GM18951 (cell line): ENCODE data around the gene PRRC2B.
"Not testable (repeated sequence)": the region's sequence is repeated elsewhere in the genome, so short reads cannot be mapped to it uniquely, and the experiment has no call there.

Source experiments
- POLR2A ChIP-seq: IDR thresholded peaks from 4 replicates; pipeline ENCODE4 v1.6.1; 2011; ENCODE audit warnings: mild to moderate bottlenecking; ENCODE audit not compliant: insufficient read length, insufficient read depth; ENCODE audit errors: extremely low read depth
- in situ Hi-C: fragments of 300-500 bp; cut with MboI; formaldehyde crosslinking; loops from one replicate; pipeline ENCODE4 v1.12.0; 2022; ENCODE audit warnings: low sequenced_read_pairs, mixed read lengths, inconsistent platforms; ENCODE audit not compliant: unreplicated experiment

PRRC2B gene

GRCh38 chr9:131442351-131442750, 48.5 kb downstream of the PRRC2B start:
- TF ChIP-seq POLR2A: no peak
- in situ Hi-C loops: no loop called here

GRCh38 chr9:131443648-131444047, 49.8 kb downstream of the PRRC2B start:
- no peak for TF ChIP-seq POLR2A
- in situ Hi-C loops: no loop called here

- in situ Hi-C loops: no loop called here
- TF ChIP-seq POLR2A: no peak
These were observed 52.4 kb downstream of the PRRC2B start for GRCh38 chr9:131446276-131446675.

- in situ Hi-C loops: no loop called here
- TF ChIP-seq POLR2A: no peak
These were observed 53.3 kb downstream of the PRRC2B start for GRCh38 chr9:131447148-131447547.

- no peak for TF ChIP-seq POLR2A
- in situ Hi-C loops: no loop called here
These were observed 53.7 kb downstream of the PRRC2B start for GRCh38 chr9:131447600-131447999.

GRCh38 chr9:131448818-131449217, 54.9 kb downstream of the PRRC2B start:
- TF ChIP-seq POLR2A: no peak
- in situ Hi-C loops: no loop called here

GRCh38 chr9:131449276-131449675, 55.4 kb downstream of the PRRC2B start:
- in situ Hi-C loops: no loop called here
- TF ChIP-seq POLR2A: no peak

- in situ Hi-C loops: no loop called here
These were observed 60.1 kb downstream of the PRRC2B start for GRCh38 chr9:131454028-131454427.

GRCh38 chr9:131455655-131456054, 61.8 kb downstream of the PRRC2B start:
- in situ Hi-C loops: not testable (repeated sequence)

More at GRCh38 chr9:131454028-131454427, 60.1 kb downstream of the PRRC2B start:
- TF ChIP-seq POLR2A: no peak

- no peak for TF ChIP-seq POLR2A
- in situ Hi-C loops: no loop called here
These were observed 63.9 kb downstream of the PRRC2B start for GRCh38 chr9:131457746-131458145.

GRCh38 chr9:131459056-131459455, 65.2 kb downstream of the PRRC2B start:
- TF ChIP-seq POLR2A: no peak
- in situ Hi-C loops: no loop called here

- in situ Hi-C loops: no loop called here
- TF ChIP-seq POLR2A: no peak
These were observed 67.3 kb downstream of the PRRC2B start for GRCh38 chr9:131461166-131461565.

- in situ Hi-C loops: no loop called here
- TF ChIP-seq POLR2A: no peak
These were observed 70.6 kb downstream of the PRRC2B start for GRCh38 chr9:131464354-131465000.

- in situ Hi-C loops: no loop called here
- TF ChIP-seq POLR2A: no peak
These were observed 71.5 kb downstream of the PRRC2B start for GRCh38 chr9:131465401-131465800.
